Kidney tubule cell (primary cell): Measurements from ENCODE around the gene EPHB2.

Experiments used
- DNase-seq: peaks from one replicate; pipeline ENCODE4 v3.0.0-alpha.2; 2018; ENCODE audit warnings: low spot score

Gene EPHB2

DNA sequence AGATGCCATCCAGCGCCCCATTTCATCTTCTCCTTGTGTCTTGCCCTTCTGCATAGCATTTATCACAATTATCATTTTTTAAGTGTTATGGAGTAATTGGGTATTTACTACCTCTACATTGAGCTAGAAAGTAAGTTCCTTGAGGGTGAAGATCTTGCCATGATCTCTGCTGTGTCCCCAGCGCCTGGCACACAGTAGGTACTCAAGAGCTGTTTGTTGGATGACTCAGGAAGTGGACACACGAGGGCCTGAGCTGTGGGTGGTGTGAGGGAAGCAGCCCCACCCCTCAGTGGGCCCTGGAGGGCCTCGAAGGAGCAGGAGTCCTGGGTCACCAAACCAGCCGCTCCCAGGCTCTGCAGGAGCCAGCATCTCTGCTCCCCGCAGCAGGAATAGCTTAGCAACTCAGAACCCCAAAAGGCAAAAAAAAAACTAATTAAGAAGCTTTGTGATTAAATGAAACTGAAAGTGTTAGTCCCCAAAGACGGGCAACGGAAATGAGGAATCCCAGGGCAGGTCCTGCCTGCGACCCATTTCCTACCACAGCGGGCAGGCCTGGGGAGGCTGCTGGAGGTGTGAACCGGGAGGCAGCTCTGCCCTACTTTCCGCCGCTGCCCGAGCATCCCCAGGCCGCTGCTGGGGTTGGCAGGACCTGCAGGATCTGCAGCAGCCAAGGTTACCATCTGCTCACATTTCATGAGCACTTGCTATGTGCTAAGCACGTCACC lies 174.3 kb downstream of the EPHB2 start:
- no peak for DNase-seq

GRCh38 chr1:22886211-22886610 lies 175.6 kb downstream of the EPHB2 start:
- DNase-seq, result no peak

- no peak for DNase-seq
Measured at GRCh38 chr1:22887491-22887890, 176.9 kb downstream of the EPHB2 start.

GRCh38 chr1:22888320-22889075 lies 177.9 kb downstream of the EPHB2 start:
- peak; percentile 67 for DNase-seq

DNA sequence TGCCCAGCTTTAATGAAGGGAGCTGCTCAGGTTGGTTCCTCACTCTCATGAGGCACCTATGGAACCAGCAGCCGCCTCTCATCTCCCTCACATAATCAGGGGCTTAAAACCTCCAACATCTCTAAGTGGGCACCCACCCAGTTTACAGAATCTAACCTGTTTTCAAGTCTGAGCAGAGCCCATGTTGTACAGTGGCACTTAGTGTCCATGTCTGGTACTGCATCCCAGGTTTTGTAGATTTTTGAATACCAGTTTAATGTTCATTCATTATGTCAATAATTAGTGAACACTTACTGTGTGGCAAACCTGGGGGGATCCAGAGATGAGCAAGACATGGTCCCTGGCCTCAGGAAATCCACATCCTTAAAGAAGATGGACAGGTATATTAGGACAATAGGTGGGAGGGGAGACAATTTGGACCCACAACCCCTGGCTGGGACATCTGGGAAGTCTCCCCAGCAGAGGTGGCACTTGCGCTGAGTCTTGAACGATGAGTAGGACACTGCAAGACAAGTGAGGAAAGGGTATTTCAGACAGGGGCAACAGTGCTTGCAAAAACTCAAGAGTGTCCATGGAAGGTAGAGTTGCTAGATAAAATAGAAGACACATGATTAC lies 178.7 kb downstream of the EPHB2 start:
- DNase-seq, result peak; percentile 47

GRCh38 chr1:22892789-22893188 lies 182.2 kb downstream of the EPHB2 start:
- no peak for DNase-seq

DNA sequence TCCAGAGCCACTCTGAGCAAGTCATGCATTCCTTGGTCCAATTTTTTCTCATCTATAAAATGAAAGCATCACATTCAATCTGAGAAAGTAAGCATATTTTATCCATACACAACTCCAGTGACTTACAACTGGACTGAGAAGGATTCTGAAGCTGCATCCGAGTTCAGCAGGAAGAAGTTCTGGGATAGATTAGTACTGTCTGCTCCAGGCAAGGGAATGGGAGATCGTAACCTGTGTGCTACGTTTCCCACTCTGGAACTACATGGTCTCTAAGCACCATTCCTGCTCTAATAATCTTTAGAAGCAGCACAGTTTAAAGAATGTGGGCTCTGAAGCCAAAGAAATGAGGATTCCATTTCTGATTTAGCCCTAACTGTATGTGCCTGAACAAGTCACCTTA lies 182.7 kb downstream of the EPHB2 start:
- DNase-seq, result no peak

- no peak for DNase-seq
Measured at GRCh38 chr1:22895357-22895756, 184.7 kb downstream of the EPHB2 start.

DNA sequence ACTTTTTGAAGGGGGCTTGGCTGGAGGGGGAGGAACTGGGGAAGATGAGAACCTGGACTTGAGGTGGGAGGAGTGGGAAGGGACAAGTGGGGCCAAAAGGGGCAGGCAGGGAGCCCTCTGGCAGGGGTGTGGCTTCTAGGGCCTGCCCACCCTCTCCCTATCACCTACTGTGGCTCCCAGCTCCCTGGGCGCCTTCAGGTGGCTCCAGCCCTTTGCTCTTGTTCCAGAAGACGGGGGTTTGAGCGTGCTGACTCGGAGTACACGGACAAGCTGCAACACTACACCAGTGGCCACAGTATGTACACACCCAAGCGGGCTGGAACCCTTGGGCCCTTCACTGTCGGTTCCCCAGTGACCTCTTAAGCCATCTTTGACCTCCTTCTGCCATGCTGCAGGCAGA lies 185.5 kb downstream of the EPHB2 start:
- no peak for DNase-seq

DNA sequence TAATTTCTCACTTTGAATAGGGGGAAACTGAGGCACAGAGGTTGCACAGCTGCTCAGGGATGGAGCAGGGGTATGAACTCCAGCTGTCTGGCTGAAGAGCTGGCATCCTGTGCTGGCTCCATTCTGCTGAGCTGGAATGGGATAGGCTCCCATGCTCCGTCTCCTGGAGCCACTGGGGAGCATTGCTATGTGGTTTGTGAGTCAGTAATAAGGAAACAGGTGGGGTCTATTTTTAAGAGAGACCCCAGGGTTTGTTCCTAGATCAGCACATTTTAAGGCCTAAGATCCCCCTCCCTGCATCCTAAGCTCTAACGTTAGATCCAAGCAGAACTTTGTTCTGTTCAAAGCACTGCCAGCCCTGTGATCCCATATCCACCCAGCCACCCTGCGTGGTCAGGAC lies 189.8 kb downstream of the EPHB2 start:
- no peak for DNase-seq

DNA sequence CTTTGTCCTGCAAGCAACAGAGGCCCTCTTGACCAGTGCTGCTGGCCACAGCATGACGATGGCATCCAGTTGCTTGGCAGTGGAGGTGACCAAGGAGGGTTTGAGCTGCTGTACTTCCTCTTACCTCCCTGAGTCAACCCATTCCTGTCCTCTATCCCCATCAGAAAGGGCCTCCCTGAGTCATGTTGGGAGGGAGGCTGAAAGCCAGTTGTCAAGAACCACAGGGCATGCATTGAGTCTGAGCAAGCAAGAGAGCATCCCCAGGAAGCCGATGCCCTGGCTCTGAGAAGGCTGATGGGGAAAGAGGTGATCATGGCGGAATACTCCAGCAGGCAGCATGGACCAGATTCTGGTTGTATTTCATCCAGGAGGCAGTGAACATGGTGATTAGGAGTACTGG lies 192.5 kb downstream of the EPHB2 start:
- DNase-seq, result peak; percentile 93

DNA sequence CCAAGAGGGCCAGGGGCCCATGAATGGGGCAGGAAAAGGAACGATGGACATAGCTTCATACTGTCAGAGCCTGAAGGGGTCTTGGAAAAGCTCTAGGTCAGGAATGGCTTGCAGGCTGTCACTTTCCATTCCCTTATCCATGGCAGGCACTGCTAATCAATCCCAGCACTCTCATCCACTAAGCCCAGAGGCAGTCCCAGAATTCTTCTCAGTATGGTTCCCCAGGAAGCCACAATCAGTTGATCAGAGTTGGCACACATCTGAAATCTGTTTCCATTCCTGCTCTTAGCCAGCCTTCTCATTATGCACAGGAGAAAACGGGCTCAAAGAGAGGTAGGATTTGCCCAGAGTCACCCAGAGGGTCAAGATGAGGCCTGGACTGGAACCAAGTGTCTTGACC lies 196.3 kb downstream of the EPHB2 start:
- no peak for DNase-seq

GRCh38 chr1:22907528-22907927 lies 196.9 kb downstream of the EPHB2 start:
- DNase-seq, result no peak

GRCh38 chr1:22908880-22909426 lies 198.3 kb downstream of the EPHB2 start:
- DNase-seq, result no peak

DNA sequence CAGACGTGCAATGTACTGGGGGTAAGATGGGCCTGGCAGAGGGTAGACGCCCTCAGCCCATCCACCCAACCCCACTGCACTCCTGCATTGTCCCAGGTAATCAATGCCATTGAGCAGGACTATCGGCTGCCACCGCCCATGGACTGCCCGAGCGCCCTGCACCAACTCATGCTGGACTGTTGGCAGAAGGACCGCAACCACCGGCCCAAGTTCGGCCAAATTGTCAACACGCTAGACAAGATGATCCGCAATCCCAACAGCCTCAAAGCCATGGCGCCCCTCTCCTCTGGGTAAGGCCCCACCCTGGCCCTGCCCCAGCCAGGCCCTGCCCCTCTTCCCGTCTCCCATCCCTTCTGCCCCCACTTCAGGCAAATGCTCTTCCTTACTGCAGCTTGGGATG lies 199.6 kb downstream of the EPHB2 start:
- DNase-seq, result no peak

DNA sequence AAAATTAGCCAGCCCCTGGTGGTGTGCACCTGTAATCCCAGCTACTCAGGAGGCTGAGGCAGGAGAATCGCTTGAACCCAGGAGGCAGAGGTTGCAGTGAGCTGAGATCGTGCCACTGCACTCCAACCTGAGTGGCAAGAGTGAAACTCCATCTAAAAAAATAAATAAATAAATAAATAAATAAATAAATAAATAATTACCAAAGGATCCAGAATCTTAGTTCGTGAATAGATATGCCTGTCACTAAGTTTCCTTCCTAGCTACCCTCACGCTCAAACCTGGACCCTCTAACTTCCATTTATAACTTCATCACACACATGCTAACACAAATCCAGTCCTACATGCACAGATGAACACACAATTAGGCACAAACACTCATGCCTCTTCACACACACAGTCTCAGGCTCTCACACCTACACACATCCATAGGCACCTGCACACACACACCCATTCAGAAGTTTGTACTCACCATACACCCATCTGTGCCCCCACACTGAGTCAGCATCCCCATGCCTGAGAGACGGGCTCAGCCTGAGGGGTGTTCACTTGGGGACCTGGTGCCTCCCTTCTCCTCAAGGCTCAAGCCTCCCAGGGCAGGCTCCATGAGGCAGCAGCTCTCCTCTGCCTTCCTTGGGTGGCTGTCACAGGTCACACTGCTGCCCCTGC lies 200.5 kb downstream of the EPHB2 start:
- DNase-seq, result no peak

GRCh38 chr1:22912311-22912710 lies 201.7 kb downstream of the EPHB2 start:
- no peak for DNase-seq

- no peak for DNase-seq
Measured at GRCh38 chr1:22913421-22914141, 202.9 kb downstream of the EPHB2 start.

GRCh38 chr1:22914156-22914555 lies 203.5 kb downstream of the EPHB2 start:
- DNase-seq, result no peak

- no peak for DNase-seq
Measured at GRCh38 chr1:22914633-22915217, 204.1 kb downstream of the EPHB2 start.

DNA sequence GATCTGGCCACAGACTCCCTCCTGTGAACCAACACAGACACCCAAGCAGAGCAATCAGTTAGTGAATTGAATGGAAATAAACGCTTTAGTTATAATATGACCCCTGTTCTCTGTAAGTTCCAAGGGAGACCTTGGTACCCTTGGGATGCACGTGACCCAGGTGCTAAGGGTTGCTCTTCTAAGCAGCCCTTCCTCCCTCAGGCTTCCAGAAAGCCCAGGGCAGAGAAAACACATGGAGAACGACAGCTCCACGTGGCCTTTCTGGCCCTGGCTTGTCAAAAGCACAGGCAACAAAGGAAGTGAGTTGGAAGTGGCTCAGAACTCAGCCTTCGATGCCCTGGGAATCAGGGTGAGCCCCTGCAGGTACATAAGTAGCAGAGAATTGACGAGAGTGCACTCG lies 204.6 kb downstream of the EPHB2 start:
- no peak for DNase-seq
